Osteoblast (primary cell): ENCODE results near the gene BGLAP. TPM values are rescaled to one million over a fixed set of nuclear protein-coding genes. Genes with fewer than 3 reads are reported as not detected.
A peak's percentile ranks its signal among the peaks of the same experiment; 100 is the strongest.

Experiments used
- DNase-seq: peaks from one replicate; pipeline ENCODE4 v3.0.0; 2011; ENCODE audit warnings: low spot score, mixed read lengths; ENCODE audit not compliant: insufficient read length; ENCODE audit errors: missing footprints
- H2AFZ ChIP-seq: 2 replicates; pipeline ENCODE4 v1.6.0; 2011; ENCODE audit warnings: mild to moderate bottlenecking, low read length
- H3K27ac ChIP-seq: 2 replicates; pipeline ENCODE4 v1.5.1; 2011; ENCODE audit warnings: mild to moderate bottlenecking, low read depth, low read length, moderate library complexity
- H3K27me3 ChIP-seq: 2 replicates; pipeline ENCODE4 v1.6.0; 2012; ENCODE audit warnings: mild to moderate bottlenecking, control low read depth, inconsistent platforms, low read length, moderate library complexity; ENCODE audit not compliant: insufficient read depth
- H3K36me3 ChIP-seq: 2 replicates; pipeline ENCODE4 v1.5.1; 2011; ENCODE audit warnings: mild to moderate bottlenecking, low read length, control low read depth, moderate library complexity; ENCODE audit not compliant: insufficient read depth
- H3K4me1 ChIP-seq: 2 replicates; pipeline ENCODE4 v1.5.1; 2011; ENCODE audit warnings: mild to moderate bottlenecking, low read length, control low read depth, moderate library complexity; ENCODE audit not compliant: insufficient read depth
- H3K4me2 ChIP-seq: 2 replicates; pipeline ENCODE4 v1.6.0; 2011; ENCODE audit warnings: mild to moderate bottlenecking, low read length; ENCODE audit not compliant: insufficient read depth
- H3K4me3 ChIP-seq: fragments of 200-600 bp; sonication (generic); 3 replicates; pipeline ENCODE4 v1.5.1; 2012; ENCODE audit warnings: mild to moderate bottlenecking, low read length, inconsistent platforms; ENCODE audit not compliant: insufficient read depth
- H3K79me2 ChIP-seq: 2 replicates; pipeline ENCODE4 v1.6.0; 2012; ENCODE audit warnings: mild to moderate bottlenecking, low read length, control low read depth, inconsistent platforms; ENCODE audit not compliant: insufficient read depth
- H3K9me3 ChIP-seq: 2 replicates; pipeline ENCODE4 v1.5.1; 2011; ENCODE audit warnings: low read depth, low read length, control low read depth
- H4K20me1 ChIP-seq: 2 replicates; pipeline ENCODE4 v1.6.0; 2012; ENCODE audit warnings: mild to moderate bottlenecking, low read length, control low read depth; ENCODE audit not compliant: insufficient read depth
- total RNA-seq: library from RNA; depleted of rRNA; stranded (reverse); fragments of >200 nt; gene quantifications from 2 replicates; pipeline ENCODE4 v1.2.3, GENCODE V29; 2012
- TF ChIP-seq, protein P1 (sequence below): IDR thresholded peaks from 2 replicates; pipeline ENCODE4 v1.5.1; 2011; ENCODE audit warnings: mild to moderate bottlenecking, low read depth, low read length, moderate library complexity; ENCODE audit errors: extremely low read depth

The BGLAP gene
- total RNA-seq, 1 donor, result 2.2 TPM

DNA sequence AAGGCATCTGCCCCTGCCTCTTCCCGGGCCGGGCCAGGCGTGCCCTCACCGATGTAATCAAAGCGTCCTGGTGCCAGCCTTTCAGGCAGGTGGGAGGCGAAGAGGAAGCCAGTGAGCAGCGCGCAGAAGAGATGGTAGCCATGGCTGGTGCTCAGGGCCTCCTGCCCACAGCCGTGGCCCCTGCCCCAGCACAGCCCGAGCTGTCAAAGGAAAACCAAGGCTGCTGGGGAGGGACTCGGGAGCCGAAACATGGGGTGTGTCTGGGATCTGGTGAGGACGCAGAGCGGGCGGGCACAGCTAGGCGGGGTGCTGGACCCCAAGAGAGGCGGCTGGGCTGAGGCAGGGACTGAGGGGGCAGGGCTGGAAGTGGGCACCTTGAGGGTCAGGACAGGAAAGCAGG is 2.7 kb downstream of the BGLAP start:
- Histone ChIP-seq H3K4me3 (no peak overlapping the region), H3K4me1 (peaks cover 27% of the 10 kb centered on the region), H4K20me1 (no peaks in the 10 kb centered on the region), H3K27ac (no peak overlapping the region), H3K36me3 (no peaks in the 10 kb centered on the region), H3K4me2 (no peak overlapping the region), H3K9me3 (no peaks in the 10 kb centered on the region), H2AFZ (no peak overlapping the region), H3K79me2 (no peaks in the 10 kb centered on the region), H3K27me3 (peaks cover 19% of the 10 kb centered on the region)
- TF ChIP-seq, protein P1, sequence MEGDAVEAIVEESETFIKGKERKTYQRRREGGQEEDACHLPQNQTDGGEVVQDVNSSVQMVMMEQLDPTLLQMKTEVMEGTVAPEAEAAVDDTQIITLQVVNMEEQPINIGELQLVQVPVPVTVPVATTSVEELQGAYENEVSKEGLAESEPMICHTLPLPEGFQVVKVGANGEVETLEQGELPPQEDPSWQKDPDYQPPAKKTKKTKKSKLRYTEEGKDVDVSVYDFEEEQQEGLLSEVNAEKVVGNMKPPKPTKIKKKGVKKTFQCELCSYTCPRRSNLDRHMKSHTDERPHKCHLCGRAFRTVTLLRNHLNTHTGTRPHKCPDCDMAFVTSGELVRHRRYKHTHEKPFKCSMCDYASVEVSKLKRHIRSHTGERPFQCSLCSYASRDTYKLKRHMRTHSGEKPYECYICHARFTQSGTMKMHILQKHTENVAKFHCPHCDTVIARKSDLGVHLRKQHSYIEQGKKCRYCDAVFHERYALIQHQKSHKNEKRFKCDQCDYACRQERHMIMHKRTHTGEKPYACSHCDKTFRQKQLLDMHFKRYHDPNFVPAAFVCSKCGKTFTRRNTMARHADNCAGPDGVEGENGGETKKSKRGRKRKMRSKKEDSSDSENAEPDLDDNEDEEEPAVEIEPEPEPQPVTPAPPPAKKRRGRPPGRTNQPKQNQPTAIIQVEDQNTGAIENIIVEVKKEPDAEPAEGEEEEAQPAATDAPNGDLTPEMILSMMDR, result no peak
- no peak for DNase-seq

DNA sequence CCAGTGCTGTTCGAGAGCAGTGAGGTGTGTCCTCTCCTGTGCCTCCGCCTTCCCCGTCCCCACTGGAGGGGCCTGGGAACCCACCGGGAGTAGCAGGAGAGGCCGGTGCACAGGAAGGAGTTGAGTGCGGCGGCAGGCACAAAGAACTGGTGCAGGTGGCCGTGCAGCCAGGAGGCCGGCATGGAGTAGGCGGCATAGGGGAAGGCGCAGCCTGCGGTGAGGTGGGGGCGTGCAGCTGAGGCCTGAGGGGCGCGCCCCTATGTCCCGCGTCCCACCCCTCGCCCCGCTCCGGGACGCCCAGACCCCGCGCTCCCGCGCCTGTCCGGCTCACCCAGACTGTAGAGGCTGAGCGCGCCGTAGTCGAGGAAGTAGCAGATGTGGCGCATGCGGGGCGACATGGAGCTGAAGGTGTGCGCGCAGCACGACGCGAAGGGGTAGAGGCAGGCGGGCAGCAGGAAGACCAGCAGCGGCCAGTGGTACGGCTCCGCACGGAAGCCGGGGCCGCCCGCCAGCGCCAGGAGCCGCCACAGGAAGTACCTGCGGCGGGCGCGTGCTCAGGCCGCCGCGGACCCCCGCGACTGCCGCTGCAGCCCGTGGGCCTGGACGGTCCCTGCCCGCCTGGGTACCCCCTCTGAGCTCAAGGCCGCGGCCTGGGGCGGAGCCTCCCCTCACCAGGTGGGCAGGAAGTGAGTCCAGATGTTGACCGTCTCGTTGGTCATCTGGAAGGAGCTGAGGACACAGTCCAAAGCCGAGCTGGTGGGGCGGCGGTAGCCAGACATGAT is 3.7 kb downstream of the BGLAP start:
- Histone ChIP-seq H4K20me1 (no peaks in the 10 kb centered on the region), H3K36me3 (peaks cover 9% of the 10 kb centered on the region), H3K27me3 (peaks cover 19% of the 10 kb centered on the region), H2AFZ (no peak overlapping the region), H3K4me1 (peaks cover 25% of the 10 kb centered on the region), H3K4me2 (peak overlapping the region; percentile 60), H3K79me2 (no peaks in the 10 kb centered on the region), H3K4me3 (peak overlapping the region; percentile 37), H3K27ac (no peak overlapping the region), H3K9me3 (no peaks in the 10 kb centered on the region)
- TF ChIP-seq, protein P1, result no peak
- peak; percentile 90 for DNase-seq

DNA sequence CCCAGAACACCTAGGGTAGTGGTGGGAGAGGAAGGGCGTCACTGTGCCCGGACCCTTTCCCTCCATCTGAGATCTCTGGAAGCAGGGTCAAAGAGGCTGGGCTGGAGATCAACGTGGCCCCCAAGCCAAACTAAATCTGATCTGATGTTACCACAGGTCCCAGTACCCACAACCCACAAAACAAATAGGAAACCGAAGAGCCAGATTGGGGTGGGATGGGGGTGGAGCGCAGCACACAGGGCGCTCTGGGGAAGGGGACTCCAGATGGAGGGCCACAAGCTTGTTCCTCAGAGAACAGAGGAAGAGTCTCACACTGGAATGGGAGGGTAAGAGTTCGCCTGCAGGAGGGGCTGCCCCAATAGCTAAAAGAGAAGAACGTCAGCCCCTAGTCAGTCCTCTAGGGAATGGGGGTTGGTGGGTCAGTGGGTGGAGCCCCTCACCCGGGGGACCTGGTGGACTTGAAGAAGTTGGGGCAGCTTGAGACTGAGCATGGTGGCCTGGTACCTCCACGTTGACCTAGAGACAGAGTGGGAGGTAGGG is 4.3 kb downstream of the BGLAP start:
- no peak overlapping the region for H2AFZ ChIP-seq
- no peak overlapping the region for H3K4me3 ChIP-seq
- no peaks in the 10 kb centered on the region for H3K79me2 ChIP-seq
- H3K4me2 ChIP-seq, result peak overlapping the region; percentile 60
- H4K20me1 ChIP-seq, result no peaks in the 10 kb centered on the region
- TF ChIP-seq, protein P1, result no peak
- peaks cover 19% of the 10 kb centered on the region for H3K27me3 ChIP-seq
- H3K27ac ChIP-seq, result no peak overlapping the region
- peaks cover 15% of the 10 kb centered on the region for H3K36me3 ChIP-seq
- DNase-seq, result no peak
- H3K9me3 ChIP-seq, result no peaks in the 10 kb centered on the region
- H3K4me1 ChIP-seq, result peaks cover 20% of the 10 kb centered on the region

DNA sequence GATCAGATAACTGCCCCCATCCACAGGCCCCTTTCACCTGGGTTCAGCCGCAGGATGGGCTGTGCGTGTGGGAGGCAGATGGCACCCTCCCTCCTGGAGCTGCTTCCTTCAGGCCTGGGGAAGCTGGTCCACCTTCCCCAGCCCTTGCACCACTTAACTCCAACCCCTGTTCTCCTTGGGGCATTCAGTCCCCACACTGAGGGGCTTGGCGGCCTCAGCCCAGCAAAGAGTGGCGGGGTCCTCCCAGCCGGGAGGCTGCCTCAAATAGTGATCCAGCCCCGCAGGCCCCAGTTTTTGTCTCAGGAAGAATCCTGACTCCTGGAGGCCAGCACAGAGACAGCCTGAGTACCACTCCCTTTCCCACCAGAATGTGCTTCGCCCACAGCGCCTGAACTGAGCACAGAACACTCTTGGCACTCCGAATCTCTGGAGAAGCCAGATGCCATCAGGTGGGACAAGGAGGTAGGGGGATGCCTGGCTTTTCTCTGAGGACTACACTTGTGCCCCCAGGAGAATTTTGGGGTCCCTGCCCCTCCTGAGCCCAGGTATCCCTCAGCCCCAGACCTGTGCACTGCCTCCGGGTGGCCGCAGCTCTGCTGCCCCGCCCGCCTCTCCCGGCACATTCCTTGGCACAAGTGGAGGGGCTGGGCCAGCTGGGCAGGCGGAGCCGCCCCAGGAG is 4.9 kb downstream of the BGLAP start:
- no peaks in the 10 kb centered on the region for H3K9me3 ChIP-seq
- peak; percentile 87 for DNase-seq
- H3K27ac ChIP-seq, result no peak overlapping the region
- H3K4me3 ChIP-seq, result no peak overlapping the region
- no peak overlapping the region for H2AFZ ChIP-seq
- H4K20me1 ChIP-seq, result no peaks in the 10 kb centered on the region
- no peaks in the 10 kb centered on the region for H3K79me2 ChIP-seq
- H3K4me2 ChIP-seq, result no peak overlapping the region
- H3K4me1 ChIP-seq, result peaks cover 14% of the 10 kb centered on the region
- peaks cover 22% of the 10 kb centered on the region for H3K36me3 ChIP-seq
- TF ChIP-seq, protein P1, result no peak
- H3K27me3 ChIP-seq, result peaks cover 19% of the 10 kb centered on the region
